Frontal cortex (tissue), 1 donor: ENCODE measurements around the gene UBE2Q2. TPM values are rescaled to one million over a fixed set of nuclear protein-coding genes. Genes with fewer than 3 reads are reported as not detected.

Experiments used
- small RNA-seq: library from RNA; depleted of rRNA; stranded (forward); fragments of <200 nt; gene quantifications from one replicate; pipeline ENCODE3, GENCODE V24; 2014
- total RNA-seq: library from RNA; depleted of rRNA; stranded (reverse); fragments of >200 nt; gene quantifications from one replicate; pipeline ENCODE4 v1.2.3, GENCODE V29; 2014

UBE2Q2 gene
- total RNA-seq, 1 donor from 2014 or later = 79.9 TPM

Small RNA genes within 50 kb of the gene (small RNA-seq; reads per million reads assigned to genes)
- not detected for gene RN7SL510P

Other genes starting within 250 kb of the UBE2Q2 start
- 24.1 TPM for gene SNUPN, start 217.7 kb upstream of the UBE2Q2 start, total RNA-seq
- 43.6 TPM for gene IMP3, start 203.2 kb upstream of the UBE2Q2 start, total RNA-seq
- 1.2 TPM for gene SNX33, start 195.5 kb upstream of the UBE2Q2 start, total RNA-seq
- 4.5 TPM for gene CSPG4, start 130.6 kb upstream of the UBE2Q2 start, total RNA-seq
- 14.3 TPM for gene FBXO22, start 60.4 kb downstream of the UBE2Q2 start, total RNA-seq
- not detected for gene NRG4, start 169.0 kb downstream of the UBE2Q2 start, total RNA-seq
- gene TMEM266, start 216.5 kb downstream of the UBE2Q2 start, total RNA-seq = 4.5 TPM